CD4-positive, alpha-beta T cell treated with Interleukin-6 at 100 ng/mL for 8 hours (primary cell): Measurements from ENCODE around the gene CHAT.

ENCODE experiments used
- DNase-seq: peaks from one replicate; pipeline ENCODE4 v3.0.0-alpha.2; 2020; ENCODE audit warnings: mixed read lengths, low spot score

Gene CHAT

DNA sequence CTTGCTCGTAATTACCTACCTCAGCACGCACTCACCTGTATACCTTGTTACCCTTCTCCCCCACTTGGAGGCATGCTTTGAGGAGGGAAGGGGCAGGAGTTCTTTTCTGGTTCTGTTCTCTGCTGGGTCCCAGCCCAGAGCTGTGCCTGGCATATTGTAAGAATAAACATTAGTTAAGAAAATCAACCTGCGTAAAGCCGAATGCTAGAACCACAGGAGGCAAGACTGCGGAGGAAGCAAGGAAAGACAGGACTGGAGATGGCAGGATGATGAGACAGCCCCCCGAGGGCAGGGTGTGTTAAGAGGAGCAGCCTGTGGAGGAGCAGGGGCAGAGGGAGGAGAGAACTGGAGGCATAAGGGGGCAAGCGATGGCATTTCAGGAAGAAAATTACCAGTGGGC lies 75.1 kb downstream of the CHAT start:
- no peak for DNase-seq

DNA sequence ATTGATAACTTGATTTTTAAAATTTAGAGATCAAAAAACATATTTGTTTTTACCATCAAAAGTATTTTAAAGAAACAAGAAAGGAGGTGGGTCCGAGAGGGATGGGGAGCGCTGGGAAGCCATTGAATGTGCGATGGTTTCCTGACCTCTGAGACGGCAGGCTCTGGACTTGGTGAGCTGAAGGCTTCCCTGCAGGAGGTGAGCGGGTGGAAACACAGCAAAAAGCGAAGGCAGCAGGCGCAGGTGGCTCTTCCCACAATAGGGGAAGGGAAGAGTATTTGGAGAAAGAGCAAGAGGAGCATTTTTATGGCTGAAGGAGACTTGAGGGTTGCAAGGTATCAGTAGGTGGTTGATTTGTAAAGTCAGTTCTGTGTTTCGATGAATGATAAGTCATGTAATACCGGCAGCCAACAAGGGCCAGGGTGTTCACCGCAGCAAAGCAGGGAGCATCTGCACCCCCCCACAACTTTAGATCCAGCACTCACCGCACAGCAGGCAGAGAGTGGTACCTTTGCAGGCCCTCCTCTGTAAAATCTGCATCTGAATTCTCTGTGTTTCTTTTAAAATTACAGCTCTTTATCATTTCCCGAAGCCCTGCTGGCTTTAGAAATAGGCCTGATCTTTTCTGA lies 76.2 kb downstream of the CHAT start:
- no peak for DNase-seq

DNA sequence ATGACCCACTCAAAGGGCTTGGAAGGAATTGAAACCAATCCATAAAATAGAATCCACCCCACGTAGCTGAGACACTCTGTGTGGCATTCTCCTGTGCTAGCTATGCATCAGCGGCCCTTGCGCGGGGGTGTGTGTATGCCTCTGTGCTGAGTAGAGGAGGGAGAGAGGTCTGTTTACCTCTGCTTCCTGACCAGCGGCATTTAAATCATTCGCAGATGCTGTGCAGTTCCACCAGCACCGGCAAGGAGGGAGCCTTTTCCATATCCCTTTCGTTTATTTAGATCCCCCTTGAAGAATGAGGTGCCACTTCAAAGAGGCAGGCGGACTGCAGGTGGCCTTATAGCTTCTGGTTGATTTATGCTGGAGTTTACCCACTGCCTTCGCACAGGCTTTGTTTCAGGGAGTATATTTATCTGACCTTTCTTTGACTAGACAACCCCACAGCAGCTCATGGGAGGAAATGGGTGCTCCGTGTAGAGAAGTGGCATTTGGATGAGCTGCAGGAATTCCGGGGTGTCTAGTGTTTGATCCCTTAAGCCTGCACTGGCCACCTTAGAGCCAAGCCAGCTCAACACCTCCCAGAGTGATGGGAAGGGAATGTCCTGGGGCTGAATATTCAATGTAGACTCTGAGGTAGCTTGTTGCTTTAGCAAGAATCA lies 77.0 kb downstream of the CHAT start:
- no peak for DNase-seq

DNA sequence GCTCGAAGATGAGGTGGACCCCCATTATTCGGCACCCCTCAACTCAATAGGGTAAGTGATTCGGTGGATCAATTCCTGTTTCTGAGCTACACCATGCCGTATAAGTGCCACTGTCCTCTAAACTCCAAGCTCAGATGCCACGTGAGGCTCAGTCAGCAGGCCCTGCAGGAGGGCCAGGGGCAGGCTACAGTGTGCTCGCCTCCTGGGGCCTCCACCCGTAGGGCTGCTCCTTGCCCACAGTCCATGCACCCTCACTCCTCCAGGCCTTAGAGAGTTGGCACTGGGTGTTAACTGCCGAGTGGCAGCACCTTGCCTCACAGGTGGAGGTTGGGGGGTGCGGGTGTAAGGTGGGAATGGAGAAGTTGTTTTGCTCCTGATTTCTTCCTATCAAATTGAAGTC lies 77.8 kb downstream of the CHAT start:
- DNase-seq: no peak

DNA sequence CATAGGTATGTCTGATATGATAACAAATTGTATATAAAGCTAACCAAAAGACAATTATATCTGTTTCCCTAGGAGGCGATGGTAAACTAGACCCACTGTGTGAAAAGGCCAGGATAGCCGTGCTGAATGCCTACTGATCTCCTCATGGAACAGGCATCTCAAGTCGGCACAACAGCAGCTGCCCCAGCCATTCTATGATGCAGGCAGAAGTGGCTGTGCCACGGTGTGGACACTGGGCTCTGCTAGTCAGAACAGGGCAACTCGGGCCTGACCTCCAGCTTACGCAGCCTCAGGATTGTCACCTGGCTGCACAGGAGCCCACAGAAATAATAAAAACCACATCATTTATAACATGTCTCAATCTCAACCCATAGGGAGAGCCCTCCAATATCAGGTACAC lies 80.6 kb downstream of the CHAT start:
- no peak for DNase-seq

DNA sequence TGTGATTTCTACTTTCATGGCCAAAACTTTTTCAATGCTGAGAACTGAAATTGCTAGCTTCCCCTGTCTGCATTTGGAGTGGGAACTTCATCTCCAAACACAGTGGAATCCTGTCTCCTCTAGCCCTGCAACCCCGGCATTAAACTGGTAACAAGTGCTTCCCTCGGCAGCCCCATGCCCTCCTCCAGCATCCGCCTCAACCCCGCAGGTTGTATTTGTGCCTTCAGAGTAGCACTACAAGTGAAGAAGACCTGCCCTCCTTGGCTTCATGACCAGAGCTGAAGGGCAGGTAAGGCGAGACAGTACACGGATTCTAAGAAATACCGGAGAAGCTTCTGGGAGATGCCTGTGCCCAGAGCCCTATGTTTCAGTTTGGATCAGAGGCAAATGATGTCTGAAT lies 82.5 kb downstream of the CHAT start:
- no peak for DNase-seq

DNA sequence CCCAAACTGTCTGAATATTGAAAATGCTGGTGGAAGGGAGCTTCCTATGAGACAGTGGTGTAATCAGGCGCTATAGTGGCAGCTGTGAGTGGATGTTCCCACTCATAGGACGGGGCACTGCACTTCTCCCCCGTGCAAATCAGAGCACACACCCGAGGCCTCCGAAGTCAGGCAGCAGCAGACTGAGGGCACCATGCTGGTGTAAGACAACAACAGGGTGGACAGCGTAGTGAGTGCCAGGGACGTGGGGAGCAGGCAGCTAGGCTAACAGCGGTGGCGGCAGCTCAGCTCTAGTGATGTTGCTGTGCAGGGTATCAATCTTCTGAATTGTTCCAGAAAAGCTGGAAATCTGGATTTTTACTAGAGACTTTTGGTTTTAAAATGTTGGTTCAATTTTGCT lies 84.8 kb downstream of the CHAT start:
- no peak for DNase-seq

DNA sequence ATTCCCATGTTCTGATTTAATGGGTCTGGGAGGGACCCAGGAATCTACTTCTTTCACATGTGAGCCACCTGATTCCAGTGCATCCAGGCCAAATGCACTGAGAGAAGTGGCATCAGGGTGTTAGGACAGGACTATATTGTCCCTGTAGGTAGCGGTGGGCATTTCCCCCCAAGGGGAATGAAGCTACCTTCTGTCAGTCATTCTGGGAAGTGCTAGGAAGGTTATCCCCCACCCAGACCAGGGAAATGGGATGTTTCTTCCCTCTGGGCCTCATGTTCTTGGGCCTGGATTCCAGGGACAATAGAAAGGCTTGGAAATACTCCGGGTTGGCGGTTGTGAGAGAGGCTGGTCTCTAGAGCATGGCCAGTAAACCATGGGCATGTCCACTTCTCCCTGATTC lies 86.4 kb downstream of the CHAT start:
- DNase-seq: no peak

DNA sequence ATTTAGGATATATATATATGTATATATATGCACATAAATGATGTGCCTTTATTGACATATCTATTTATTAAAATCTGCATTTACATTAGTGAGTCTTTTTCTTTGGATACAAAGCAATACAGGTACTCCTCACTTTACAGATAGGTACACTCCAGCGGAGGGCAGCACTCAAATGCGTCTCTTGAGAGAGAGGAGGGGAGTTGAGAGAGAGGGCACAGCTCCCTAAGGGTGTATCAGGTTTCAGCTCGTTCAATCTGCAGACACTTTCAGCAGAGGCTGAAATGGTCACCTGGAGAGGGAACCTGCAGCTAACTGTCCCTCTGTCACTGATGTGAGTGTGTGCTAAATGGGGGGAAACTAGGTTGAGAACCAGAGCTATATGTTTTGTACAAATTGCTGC lies 87.2 kb downstream of the CHAT start:
- DNase-seq: no peak

DNA sequence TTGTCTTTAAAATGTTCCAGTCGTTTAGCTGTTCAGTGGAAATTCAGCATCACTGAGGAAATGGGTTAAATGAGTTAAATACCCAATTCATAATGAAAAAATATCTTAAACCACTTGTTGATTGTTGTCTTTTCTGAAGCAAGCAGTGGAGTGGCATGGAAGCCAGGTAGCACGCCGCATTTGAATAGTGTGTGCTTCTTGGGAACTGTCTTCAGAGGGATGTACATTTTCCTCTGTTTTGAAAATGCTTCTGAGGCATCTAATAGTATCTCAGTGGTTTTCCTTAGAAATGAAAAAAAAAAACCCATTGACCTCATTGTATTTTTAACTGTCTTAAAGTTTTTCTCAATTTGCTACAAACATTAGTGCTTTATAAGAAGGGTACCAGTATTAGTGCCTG lies 93.7 kb downstream of the CHAT start:
- no peak for DNase-seq

DNA sequence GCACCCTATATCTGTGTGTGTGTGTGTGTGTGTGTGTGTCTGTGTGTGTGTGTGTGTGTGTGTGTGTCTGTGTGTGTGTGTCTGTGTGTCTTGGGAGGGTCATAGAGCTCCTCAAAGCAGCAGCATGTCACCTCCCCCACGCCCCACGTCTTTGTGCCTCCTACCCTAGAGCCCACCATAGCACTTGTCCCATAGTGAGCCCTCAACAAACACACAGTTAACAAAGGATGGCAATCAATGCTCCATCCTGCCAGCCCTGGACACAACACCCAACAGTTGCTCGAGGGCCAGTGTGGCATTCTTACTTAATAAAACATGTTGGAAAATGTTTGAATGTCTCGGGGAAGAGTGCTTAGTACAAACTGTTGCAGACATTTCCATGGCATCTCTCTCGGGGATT lies 96.1 kb downstream of the CHAT start:
- no peak for DNase-seq

DNA sequence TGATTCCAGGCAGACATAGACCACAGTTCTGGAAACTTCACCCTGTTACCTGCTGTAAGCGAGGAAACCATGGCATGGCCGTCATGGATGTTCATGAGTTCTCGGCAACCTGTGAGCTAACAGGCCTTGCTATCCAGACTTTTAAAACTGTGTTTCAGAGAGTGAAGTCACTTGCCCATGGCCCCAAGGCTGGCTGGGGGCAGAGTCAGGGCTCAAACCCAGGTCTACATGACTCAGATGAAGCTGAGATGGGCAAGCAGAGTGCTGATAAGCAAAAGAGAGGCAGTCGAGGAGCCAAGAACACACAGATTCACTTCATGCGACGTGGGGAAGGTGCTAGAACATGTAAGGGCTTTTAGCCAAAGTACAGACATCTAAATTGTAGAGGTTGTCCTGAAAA lies 97.1 kb downstream of the CHAT start:
- DNase-seq: no peak

DNA sequence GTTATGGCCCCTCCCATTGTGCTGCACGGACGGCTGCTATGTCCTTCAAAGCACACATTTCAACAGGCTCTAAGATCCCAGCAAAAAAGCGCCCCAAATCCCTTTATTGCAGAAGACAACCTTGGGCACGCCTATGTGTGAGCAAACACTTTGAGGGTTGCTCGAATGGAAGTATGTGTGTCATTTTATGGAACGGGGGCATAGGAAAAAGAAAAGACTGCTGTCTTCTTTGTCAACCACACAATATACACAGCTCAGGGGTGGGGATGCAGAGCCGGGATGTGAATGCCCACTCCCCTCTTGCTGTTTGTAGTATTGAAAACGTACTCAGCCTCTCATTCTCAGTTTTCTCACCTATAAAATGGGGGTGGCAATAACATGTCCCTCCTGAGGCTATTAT lies 97.6 kb downstream of the CHAT start:
- no peak for DNase-seq

DNA sequence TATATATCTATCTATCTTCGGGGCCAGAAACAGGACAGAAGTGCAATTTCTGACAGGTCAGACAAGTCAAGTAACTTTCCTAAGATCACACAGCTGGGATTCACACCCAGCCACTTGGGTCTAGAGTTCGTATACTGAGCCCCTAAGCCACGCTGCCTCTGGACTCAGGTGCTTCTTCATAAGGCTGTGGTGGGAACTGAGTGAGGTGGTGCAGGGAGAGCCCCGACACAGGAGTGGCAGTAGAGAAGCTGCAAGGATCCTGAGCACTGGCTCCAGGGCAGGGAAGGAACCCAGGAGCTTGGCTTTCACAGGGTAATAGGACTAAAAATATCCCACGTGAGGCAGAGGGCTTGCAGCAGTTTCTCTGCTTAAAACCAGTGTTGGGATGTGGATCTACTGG lies 99.4 kb downstream of the CHAT start:
- no peak for DNase-seq
